Spleen (tissue), 11 donors: ENCODE measurements around the gene SYCP2. TPM values are rescaled to one million over a fixed set of nuclear protein-coding genes. Genes with fewer than 3 reads are reported as not detected.
A peak's percentile ranks its signal among the peaks of the same experiment; 100 is the strongest.

Source experiments
- DNase-seq: peaks from one replicate; pipeline ENCODE4 v3.0.0-alpha.2; 2020
- H3K27ac ChIP-seq, 8 donors: fragments of 200-600 bp; sonication (generic) in 7 of 8; 1 replicate in 4 of 8; 2 replicates in 4 of 8; pipeline versions ENCODE4 v1.5.0 to v1.8.0; 2016 to 2021; ENCODE audit warnings: inconsistent platforms in 4 of 8, mild to moderate bottlenecking in 4 of 8, moderate library complexity in 1 of 8
- H3K27me3 ChIP-seq, 7 donors: fragments of 200-600 bp; sonication (generic) in 6 of 7; replicated peaks in 1 of 7; 1 replicate in 4 of 7; 2 replicates in 3 of 7; pipeline versions ENCODE4 v1.5.0 to v1.8.0; 2016 to 2021; ENCODE audit warnings: inconsistent platforms in 3 of 7, mild to moderate bottlenecking in 1 of 7
- H3K36me3 ChIP-seq, 6 donors: fragments of 200-600 bp; sonication (generic) in 5 of 6; 1 replicate in 4 of 6; 2 replicates in 2 of 6; pipeline versions ENCODE4 v1.5.0 to v1.8.0; 2016 to 2021; ENCODE audit warnings: inconsistent platforms in 2 of 6
- H3K4me1 ChIP-seq, 6 donors: fragments of 200-600 bp; sonication (generic) in 5 of 6; 1 replicate in 3 of 6; 2 replicates in 3 of 6; pipeline versions ENCODE4 v1.5.0 to v1.8.0; 2016 to 2021; ENCODE audit warnings: inconsistent platforms in 3 of 6
- H3K4me3 ChIP-seq, 8 donors: fragments of 200-600 bp; sonication (generic) in 7 of 8; 1 replicate in 4 of 8; 2 replicates in 4 of 8; pipeline versions ENCODE4 v1.5.0 to v1.8.0; 2016 to 2021; ENCODE audit warnings: inconsistent platforms in 4 of 8, mild to moderate bottlenecking in 4 of 8, moderate library complexity in 2 of 8
- H3K9me3 ChIP-seq, 8 donors: fragments of 200-600 bp; sonication (generic) in 7 of 8; 1 replicate in 4 of 8; 2 replicates in 4 of 8; pipeline versions ENCODE4 v1.5.0 to v1.8.0; 2016 to 2021; ENCODE audit warnings: inconsistent platforms in 4 of 8
- CTCF ChIP-seq, 11 experiments: fragments of 200-600 bp in 7 of 11; fragments of 450-650 bp in 4 of 11; sonication (generic) in 4 of 11; IDR thresholded peaks in 8 of 11; conservative IDR thresholded peaks in 3 of 11; 1 replicate in 7 of 11; 2 replicates in 4 of 11; pipeline versions ENCODE4 v1.4.0 to v1.8.0; 2016 to 2021; ENCODE audit warnings: antibody characterized with exemption in 11 of 11, inconsistent platforms in 4 of 11, mild to moderate bottlenecking in 1 of 11
- POLR2A ChIP-seq, 3 donors: fragments of 450-650 bp; IDR thresholded peaks; one replicate each; pipeline ENCODE4 v1.5.1; 2017; ENCODE audit warnings: antibody characterized with exemption in 3 of 3, mild to moderate bottlenecking in 1 of 3
- POLR2AphosphoS5 ChIP-seq, 3 donors: sonication (generic); formaldehyde crosslinking; IDR thresholded peaks; one replicate each; pipeline ENCODE4 v1.5.1; 2017; ENCODE audit warnings: antibody characterized with exemption in 3 of 3
- WGBS, 5 donors: extraction: QIAGEN DNeasy Blood & Tissue Kit in 3 of 5; methylation state at CpG; one replicate each; pipeline versions ENCODE4 v1.1.5 to v1.1.7; 2013 to 2018; 5-methylcytosine and 5-hydroxymethylcytosine counted together
- intact Hi-C: fragments of 100-400 bp; cut with DNase I; formaldehyde crosslinking; loops from one replicate; pipeline ENCODE4 v1.15.0; 2023; ENCODE audit warnings: low total_unique reads
- polyA plus RNA-seq, 3 donors: library from polyadenylated mRNA; stranded (reverse); fragments of 200-250 nt; gene quantifications; one replicate each; pipeline ENCODE4 v1.2.1, GENCODE V29; 2013
- total RNA-seq, 7 donors: library from RNA; depleted of rRNA in 3 of 7; stranded (reverse); fragments of >200 nt in 3 of 7; fragmentation: NEBNext Ultra II Directional in 4 of 7; extraction: Animal tissue kit (Norgen Biotek cat#: 25700) in 4 of 7; gene quantifications; one replicate each; pipeline versions ENCODE4 v1.1.0 to v1.2.1, GENCODE V29; 2016 to 2021
- donor health status: healthy with polysubstance abuse.
- donor health status: DM: no; HTN: no; CAD: no; lungs with moderate emphysema.
- donor health status: DM: no; HTN: no; CAD: no.
- donor health status: Bipolar disorder and iron deficiency.
- donor health status: healthy.
- donor health status: DM: no; HTN: no; CAD: no.
- donor health status: DM: yes; HTN: yes; CAD: no.

SYCP2 gene
- total and polyA plus RNA-seq, 10 donors = 1.5 to 9.1 (median 4.9) TPM

GRCh38 chr20:59829054-59829785, 104.2 kb downstream of the SYCP2 start:
- peak; percentile 51 for DNase-seq
- Histone ChIP-seq H3K4me3 (no peak overlapping the region), H3K27ac (no peak overlapping the region), H3K36me3 (no peaks in the 10 kb centered on the region), H3K4me1 (no peaks in the 10 kb centered on the region), H3K9me3 (no peaks in the 10 kb centered on the region), H3K27me3 (peaks cover 0 to 45% (median 0%) of the 10 kb centered on the region in 7 donors)
- WGBS, 5 donors = 78 to 85% (median 81%) methylated on average over 19 of the region's 19 CpGs
- TF ChIP-seq CTCF (IDR thresholded peaks at IDR 0.05 in 8 of 11, conservative IDR thresholded peaks at IDR 0.05 in 3 of 11) (no peak), POLR2A (IDR thresholded peaks at IDR 0.05) (no peak), POLR2AphosphoS5 (IDR thresholded peaks at IDR 0.05) (no peak)
- intact Hi-C loops = no loop called here

- intact Hi-C loops = no loop called here
- Histone ChIP-seq H3K36me3 (no peaks in the 10 kb centered on the region), H3K27ac (no peak overlapping the region), H3K4me3 (no peak overlapping the region), H3K9me3 (no peaks in the 10 kb centered on the region), H3K4me1 (no peaks in the 10 kb centered on the region), H3K27me3 (peaks cover 0 to 37% (median 0%) of the 10 kb centered on the region in 7 donors)
- TF ChIP-seq POLR2A (IDR thresholded peaks at IDR 0.05) (no peak), CTCF (IDR thresholded peaks at IDR 0.05 in 8 of 11, conservative IDR thresholded peaks at IDR 0.05 in 3 of 11) (no peak), POLR2AphosphoS5 (IDR thresholded peaks at IDR 0.05) (no peak)
- WGBS, 5 donors = 82 to 89% (median 87%) methylated on average over 15 of the region's 15 CpGs
- DNase-seq = peak; percentile 30
Observed at GRCh38 chr20:59828125-59829053, 105.0 kb downstream of the SYCP2 start.

GRCh38 chr20:59827138-59828056, 106.0 kb downstream of the SYCP2 start:
- Histone ChIP-seq H3K9me3 (no peaks in the 10 kb centered on the region), H3K36me3 (no peaks in the 10 kb centered on the region), H3K4me1 (peaks cover 0 to 5% (median 0%) of the 10 kb centered on the region in 6 donors), H3K27ac (no peak overlapping the region), H3K4me3 (no peak overlapping the region), H3K27me3 (peaks cover 0 to 39% (median 0%) of the 10 kb centered on the region in 7 donors)
- intact Hi-C loops = no loop called here
- TF ChIP-seq CTCF (IDR thresholded peaks at IDR 0.05 in 8 of 11, conservative IDR thresholded peaks at IDR 0.05 in 3 of 11) = no peak
- TF ChIP-seq POLR2A (IDR thresholded peaks at IDR 0.05) = no peak
- no peak for TF ChIP-seq POLR2AphosphoS5 (IDR thresholded peaks at IDR 0.05)
- DNase-seq = peak; percentile 64
- 76 to 82% (median 78%) methylated on average over 14 to 16 of the region's 16 CpGs for WGBS, 5 donors
